Neural progenitor cell (in vitro differentiated cells): Measurements from ENCODE around the gene TBC1D17. TPM values are rescaled to one million over a fixed set of nuclear protein-coding genes. Genes with fewer than 3 reads are reported as not detected.
A peak's percentile ranks its signal among the peaks of the same experiment; 100 is the strongest.

Experiments
- DNase-seq: peaks from one replicate; pipeline ENCODE4 v3.0.0-alpha.2; 2016; ENCODE audit warnings: low spot score
- H2AFZ ChIP-seq: fragments of 200-600 bp; sonication (generic); replicated peaks from 2 replicates; pipeline ENCODE4 v1.6.1; 2016; ENCODE audit warnings: antibody characterized with exemption
- H3F3A ChIP-seq: fragments of 200-600 bp; sonication (generic); 2 replicates; pipeline ENCODE4 v1.6.1; 2016; ENCODE audit warnings: antibody characterized with exemption, low read depth
- H3K27ac ChIP-seq: fragments of 200-600 bp; sonication (generic); 2 replicates; pipeline ENCODE4 v1.5.1; 2016; ENCODE audit warnings: mild to moderate bottlenecking
- H3K27me3 ChIP-seq: fragments of 200-600 bp; sonication (generic); 2 replicates; pipeline ENCODE4 v1.6.1; 2016; ENCODE audit warnings: mild to moderate bottlenecking, moderate library complexity
- H3K36me3 ChIP-seq: fragments of 200-600 bp; sonication (generic); 2 replicates; pipeline ENCODE4 v1.5.1; 2016
- H3K4me1 ChIP-seq: fragments of 200-600 bp; sonication (generic); 2 replicates; pipeline ENCODE4 v1.6.1; 2016; ENCODE audit warnings: mixed run types
- H3K4me2 ChIP-seq: fragments of 200-600 bp; sonication (generic); 2 replicates; pipeline ENCODE4 v1.6.1; 2016
- H3K4me3 ChIP-seq: fragments of 200-600 bp; sonication (generic); 2 replicates; pipeline ENCODE4 v1.5.1; 2016
- H3K79me2 ChIP-seq: fragments of 200-600 bp; sonication (generic); 2 replicates; pipeline ENCODE4 v1.6.1; 2016; ENCODE audit warnings: low read depth
- H3K9ac ChIP-seq: fragments of 200-600 bp; sonication (generic); 2 replicates; pipeline ENCODE4 v1.6.1; 2016
- H3K9me3 ChIP-seq: fragments of 200-600 bp; sonication (generic); 2 replicates; pipeline ENCODE4 v1.5.1; 2016; ENCODE audit warnings: low read depth
- H4K20me1 ChIP-seq: fragments of 200-600 bp; sonication (generic); 2 replicates; pipeline ENCODE4 v1.6.1; 2016; ENCODE audit warnings: low read depth
- H3K27ac Mint-ChIP-seq: 3 replicates; pipeline ENCODE4 v1.8.0; 2021; ENCODE audit warnings: mixed read lengths
- H3K27me3 Mint-ChIP-seq: 2 replicates; pipeline ENCODE4 v1.8.0; 2022; ENCODE audit warnings: low read depth, mild to moderate bottlenecking, inconsistent platforms, moderate library complexity, mixed read lengths; ENCODE audit not compliant: insufficient read depth
- H3K36me3 Mint-ChIP-seq: 3 replicates; pipeline ENCODE4 v1.8.0; 2021; ENCODE audit warnings: mixed read lengths
- H3K4me1 Mint-ChIP-seq: 3 replicates; pipeline ENCODE4 v1.8.0; 2021; ENCODE audit warnings: mixed read lengths
- H3K4me3 Mint-ChIP-seq: 3 replicates; pipeline ENCODE4 v1.8.0; 2021; ENCODE audit warnings: mild to moderate bottlenecking, moderate library complexity, mixed read lengths
- H3K9me3 Mint-ChIP-seq: 3 replicates; pipeline ENCODE4 v1.8.0; 2020; ENCODE audit warnings: mixed read lengths
- EZH2 ChIP-seq: fragments of 200-600 bp; sonication (generic); IDR thresholded peaks from 2 replicates; pipeline ENCODE4 v1.6.1; 2017; ENCODE audit warnings: antibody characterized with exemption, mild to moderate bottlenecking, moderate library complexity
- EZH2phosphoT487 ChIP-seq: fragments of 200-600 bp; sonication (generic); IDR thresholded peaks from 2 replicates; pipeline ENCODE4 v1.6.1; 2017; ENCODE audit warnings: antibody characterized with exemption
- total RNA-seq: library from RNA; depleted of rRNA; stranded (reverse); fragments of >200 nt; gene quantifications from 2 replicates; pipeline ENCODE4 v1.2.3, GENCODE V29; 2015; ENCODE audit warnings: low replicate concordance
- TF ChIP-seq, protein P1 (sequence below): fragments of 200-600 bp; sonication (generic); IDR thresholded peaks from 2 replicates; pipeline ENCODE4 v1.5.1; 2017; ENCODE audit warnings: antibody characterized with exemption, mild to moderate bottlenecking

Gene TBC1D17
- total RNA-seq, 1 donor from 2014 or later, result 10.4 TPM

DNA sequence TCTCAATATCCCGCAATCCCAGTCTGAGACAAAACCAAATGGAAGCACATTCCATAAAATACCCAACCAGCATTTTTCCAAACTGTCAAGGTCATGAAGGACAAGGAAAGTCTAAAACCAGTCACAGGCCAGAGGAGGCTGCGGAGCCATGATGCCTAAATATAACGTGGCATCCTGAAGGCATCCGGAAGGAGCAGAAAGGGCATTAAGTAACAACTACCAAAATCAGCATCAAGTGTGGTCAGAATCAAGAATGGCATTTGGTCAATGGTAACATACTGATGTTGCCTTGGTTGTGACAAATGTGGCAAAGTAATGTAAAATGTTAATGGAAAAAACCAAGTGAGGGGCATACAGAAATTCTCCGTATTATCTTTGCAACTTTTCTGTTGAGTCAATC lies 48.0 kb downstream of the TBC1D17 start:
- no peak for DNase-seq
- Mint-ChIP-seq H3K9me3 (no peaks in the 10 kb centered on the region), H3K27me3 (peaks cover 18% of the 10 kb centered on the region), H3K36me3 (peaks cover 21% of the 10 kb centered on the region), H3K4me1 (peaks cover 44% of the 10 kb centered on the region), H3K27ac (no peak overlapping the region), H3K4me3 (no peak overlapping the region)
- H3K36me3 ChIP-seq, result no peaks in the 10 kb centered on the region
- H3K9me3 ChIP-seq, result no peaks in the 10 kb centered on the region
- H2AFZ ChIP-seq, result no peak overlapping the region
- peaks cover 88% of the 10 kb centered on the region for H3K79me2 ChIP-seq
- TF ChIP-seq, protein P1, sequence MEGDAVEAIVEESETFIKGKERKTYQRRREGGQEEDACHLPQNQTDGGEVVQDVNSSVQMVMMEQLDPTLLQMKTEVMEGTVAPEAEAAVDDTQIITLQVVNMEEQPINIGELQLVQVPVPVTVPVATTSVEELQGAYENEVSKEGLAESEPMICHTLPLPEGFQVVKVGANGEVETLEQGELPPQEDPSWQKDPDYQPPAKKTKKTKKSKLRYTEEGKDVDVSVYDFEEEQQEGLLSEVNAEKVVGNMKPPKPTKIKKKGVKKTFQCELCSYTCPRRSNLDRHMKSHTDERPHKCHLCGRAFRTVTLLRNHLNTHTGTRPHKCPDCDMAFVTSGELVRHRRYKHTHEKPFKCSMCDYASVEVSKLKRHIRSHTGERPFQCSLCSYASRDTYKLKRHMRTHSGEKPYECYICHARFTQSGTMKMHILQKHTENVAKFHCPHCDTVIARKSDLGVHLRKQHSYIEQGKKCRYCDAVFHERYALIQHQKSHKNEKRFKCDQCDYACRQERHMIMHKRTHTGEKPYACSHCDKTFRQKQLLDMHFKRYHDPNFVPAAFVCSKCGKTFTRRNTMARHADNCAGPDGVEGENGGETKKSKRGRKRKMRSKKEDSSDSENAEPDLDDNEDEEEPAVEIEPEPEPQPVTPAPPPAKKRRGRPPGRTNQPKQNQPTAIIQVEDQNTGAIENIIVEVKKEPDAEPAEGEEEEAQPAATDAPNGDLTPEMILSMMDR, result no peak
- TF ChIP-seq EZH2phosphoT487, result no peak
- no peak for TF ChIP-seq EZH2
- H3K9ac ChIP-seq, result no peak overlapping the region
- peaks cover 71% of the 10 kb centered on the region for H4K20me1 ChIP-seq
- no peaks in the 10 kb centered on the region for H3K27me3 ChIP-seq
- no peak overlapping the region for H3K4me3 ChIP-seq
- H3K4me2 ChIP-seq, result no peak overlapping the region
- H3K4me1 ChIP-seq, result peaks cover 9% of the 10 kb centered on the region
- H3F3A ChIP-seq, result peaks cover 19% of the 10 kb centered on the region
- H3K27ac ChIP-seq, result no peak overlapping the region

DNA sequence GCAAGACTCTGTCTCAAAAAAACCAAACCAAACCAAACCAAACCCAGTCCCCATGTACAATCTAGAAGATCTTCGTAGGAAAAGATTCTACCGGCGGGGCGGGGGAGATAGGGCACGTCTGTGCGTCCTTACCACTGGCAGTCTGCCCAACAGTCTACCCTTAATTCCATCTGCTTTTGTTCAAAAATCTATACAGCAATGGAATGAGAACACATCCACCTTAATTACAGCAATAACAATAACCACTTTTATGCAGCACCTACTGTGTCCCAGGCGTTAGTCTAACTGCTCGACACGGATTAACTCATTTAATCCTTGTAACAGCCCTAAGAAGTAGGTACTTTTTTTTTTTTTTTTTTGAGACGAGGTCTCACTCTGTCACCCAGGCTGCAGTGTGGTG lies 49.0 kb downstream of the TBC1D17 start:
- no peak overlapping the region for H2AFZ ChIP-seq
- peak overlapping the region; percentile 55 for H3K4me3 Mint-ChIP-seq
- no peak overlapping the region for H3K4me2 ChIP-seq
- no peaks in the 10 kb centered on the region for H3K27me3 ChIP-seq
- H3K4me1 Mint-ChIP-seq, result peaks cover 41% of the 10 kb centered on the region
- TF ChIP-seq EZH2phosphoT487 (no peak), EZH2 (no peak)
- TF ChIP-seq, protein P1, result no peak
- peaks cover 9% of the 10 kb centered on the region for H3K4me1 ChIP-seq
- H3K4me3 ChIP-seq, result no peak overlapping the region
- H3K79me2 ChIP-seq, result peaks cover 78% of the 10 kb centered on the region
- no peaks in the 10 kb centered on the region for H3K9me3 ChIP-seq
- H3K36me3 ChIP-seq, result no peaks in the 10 kb centered on the region
- H3K27me3 Mint-ChIP-seq, result peaks cover 18% of the 10 kb centered on the region
- no peaks in the 10 kb centered on the region for H3K9me3 Mint-ChIP-seq
- no peak overlapping the region for H3K9ac ChIP-seq
- peak overlapping the region; percentile 37 for H3K27ac Mint-ChIP-seq
- H3K27ac ChIP-seq, result no peak overlapping the region
- H3F3A ChIP-seq, result peaks cover 27% of the 10 kb centered on the region
- peaks cover 61% of the 10 kb centered on the region for H4K20me1 ChIP-seq
- DNase-seq, result no peak
- H3K36me3 Mint-ChIP-seq, result peaks cover 17% of the 10 kb centered on the region

DNA sequence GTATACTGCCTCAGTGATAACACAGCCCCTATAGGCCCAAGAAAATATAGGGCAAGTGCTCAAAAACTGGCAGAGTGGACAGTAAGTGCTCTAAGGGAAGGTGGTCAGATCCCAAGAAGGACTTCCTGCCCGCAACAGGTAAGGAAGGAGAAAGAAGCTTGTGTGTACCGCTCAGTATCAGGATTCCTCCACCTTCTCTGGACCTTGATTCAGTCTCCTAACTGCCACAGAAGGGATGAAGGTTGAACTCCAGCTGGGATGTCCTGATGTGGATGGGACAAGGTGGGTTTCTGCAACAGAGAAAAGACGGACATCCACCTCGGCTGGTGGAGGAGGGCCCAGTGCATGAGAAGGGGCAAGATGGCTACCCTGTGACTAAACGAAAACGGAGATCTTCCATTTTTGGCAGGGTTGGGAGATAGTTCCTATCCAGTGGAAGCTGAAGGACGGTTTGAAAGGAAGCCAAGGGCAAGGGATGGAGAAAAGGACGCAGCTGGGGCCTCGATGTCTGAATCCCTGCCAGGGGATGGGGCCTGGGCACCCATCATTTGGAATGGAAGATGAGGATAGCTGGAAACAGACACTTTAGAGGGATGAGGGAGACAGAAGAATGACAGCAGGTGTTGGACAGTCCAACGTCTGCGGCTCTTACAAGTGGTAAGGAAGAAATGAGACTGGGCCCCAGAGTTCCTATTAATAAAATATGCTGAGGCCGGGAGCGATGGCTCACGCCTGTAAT lies 50.2 kb downstream of the TBC1D17 start:
- Mint-ChIP-seq H3K4me1 (peaks cover 33% of the 10 kb centered on the region), H3K4me3 (peak overlapping the region; percentile 95), H3K27ac (peak overlapping the region; percentile 9), H3K27me3 (peaks cover 15% of the 10 kb centered on the region), H3K36me3 (peaks cover 14% of the 10 kb centered on the region), H3K9me3 (no peaks in the 10 kb centered on the region)
- Histone ChIP-seq H3K9ac (no peak overlapping the region), H3K27ac (no peak overlapping the region), H2AFZ (no peak overlapping the region), H4K20me1 (peaks cover 49% of the 10 kb centered on the region), H3K4me2 (peak overlapping the region; percentile 94), H3K79me2 (peaks cover 66% of the 10 kb centered on the region), H3K36me3 (no peaks in the 10 kb centered on the region), H3K9me3 (no peaks in the 10 kb centered on the region), H3F3A (peaks cover 27% of the 10 kb centered on the region), H3K4me1 (peaks cover 9% of the 10 kb centered on the region), H3K4me3 (peak overlapping the region; percentile 76), H3K27me3 (no peaks in the 10 kb centered on the region)
- TF ChIP-seq EZH2phosphoT487, result no peak
- TF ChIP-seq, protein P1, result no peak
- TF ChIP-seq EZH2, result no peak
- no peak for DNase-seq
